Measurements from ENCODE around the gene CGB3. TPM values are rescaled to one million over a fixed set of nuclear protein-coding genes. Genes with fewer than 3 reads are reported as not detected.

The CGB3 gene
- total RNA-seq, 1 donor from 2014 or later, result not detected

DNA sequence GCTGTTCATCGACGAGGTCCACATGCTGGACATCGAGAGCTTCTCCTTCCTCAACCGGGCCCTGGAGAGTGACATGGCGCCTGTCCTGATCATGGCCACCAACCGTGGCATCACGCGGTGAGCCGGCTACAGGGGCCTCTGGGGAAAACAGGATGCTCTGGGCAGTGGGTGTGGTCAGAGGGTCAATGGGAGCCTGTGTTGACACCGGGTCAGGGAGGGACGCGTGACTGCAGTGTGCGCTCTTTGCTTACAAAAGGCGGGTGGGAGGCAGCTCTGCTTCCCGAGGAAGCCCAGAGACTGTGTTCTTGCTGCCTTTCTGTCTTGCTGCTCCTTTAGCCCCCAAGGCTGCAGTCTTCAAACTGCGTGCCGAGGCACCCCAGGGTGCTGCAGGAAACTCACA is 12.9 kb downstream of the CGB3 start:
- DNase-seq (ENCODE audit: low read depth), result no peak
- H3K27me3 ChIP-seq (ENCODE audit: control insufficient read depth, insufficient read depth, low read length), result no peaks in the 10 kb centered on the region
- TF ChIP-seq, protein P1, sequence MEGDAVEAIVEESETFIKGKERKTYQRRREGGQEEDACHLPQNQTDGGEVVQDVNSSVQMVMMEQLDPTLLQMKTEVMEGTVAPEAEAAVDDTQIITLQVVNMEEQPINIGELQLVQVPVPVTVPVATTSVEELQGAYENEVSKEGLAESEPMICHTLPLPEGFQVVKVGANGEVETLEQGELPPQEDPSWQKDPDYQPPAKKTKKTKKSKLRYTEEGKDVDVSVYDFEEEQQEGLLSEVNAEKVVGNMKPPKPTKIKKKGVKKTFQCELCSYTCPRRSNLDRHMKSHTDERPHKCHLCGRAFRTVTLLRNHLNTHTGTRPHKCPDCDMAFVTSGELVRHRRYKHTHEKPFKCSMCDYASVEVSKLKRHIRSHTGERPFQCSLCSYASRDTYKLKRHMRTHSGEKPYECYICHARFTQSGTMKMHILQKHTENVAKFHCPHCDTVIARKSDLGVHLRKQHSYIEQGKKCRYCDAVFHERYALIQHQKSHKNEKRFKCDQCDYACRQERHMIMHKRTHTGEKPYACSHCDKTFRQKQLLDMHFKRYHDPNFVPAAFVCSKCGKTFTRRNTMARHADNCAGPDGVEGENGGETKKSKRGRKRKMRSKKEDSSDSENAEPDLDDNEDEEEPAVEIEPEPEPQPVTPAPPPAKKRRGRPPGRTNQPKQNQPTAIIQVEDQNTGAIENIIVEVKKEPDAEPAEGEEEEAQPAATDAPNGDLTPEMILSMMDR (IDR thresholded peaks at IDR 0.05; ENCODE audit: insufficient read depth, low read length, poor library complexity, severe bottlenecking), result no peak
- no peak overlapping the region for H3K4me3 ChIP-seq (ENCODE audit: low read depth, low read length)
- H3K36me3 ChIP-seq (ENCODE audit: control insufficient read depth, insufficient read depth, low read length), result peaks cover 2% of the 10 kb centered on the region

GRCh38 chr19:49010453-49010852 is 13.7 kb downstream of the CGB3 start:
- TF ChIP-seq, protein P1 (IDR thresholded peaks at IDR 0.05; ENCODE audit: insufficient read depth, low read length, poor library complexity, severe bottlenecking), result no peak
- DNase-seq (ENCODE audit: low read depth), result no peak
- Histone ChIP-seq H3K4me3 (ENCODE audit: low read depth, low read length) (no peak overlapping the region), H3K36me3 (ENCODE audit: control insufficient read depth, insufficient read depth, low read length) (peaks cover 2% of the 10 kb centered on the region), H3K27me3 (ENCODE audit: control insufficient read depth, insufficient read depth, low read length) (no peaks in the 10 kb centered on the region)

GRCh38 chr19:49009828-49010227 is 14.3 kb downstream of the CGB3 start:
- H3K36me3 ChIP-seq (ENCODE audit: control insufficient read depth, insufficient read depth, low read length), result peaks cover 5% of the 10 kb centered on the region
- TF ChIP-seq, protein P1 (IDR thresholded peaks at IDR 0.05; ENCODE audit: insufficient read depth, low read length, poor library complexity, severe bottlenecking), result no peak
- no peak overlapping the region for H3K4me3 ChIP-seq (ENCODE audit: low read depth, low read length)
- DNase-seq (ENCODE audit: low read depth), result no peak
- no peaks in the 10 kb centered on the region for H3K27me3 ChIP-seq (ENCODE audit: control insufficient read depth, insufficient read depth, low read length)

- DNase-seq (ENCODE audit: low read depth), result no peak
- Histone ChIP-seq H3K27me3 (ENCODE audit: control insufficient read depth, insufficient read depth, low read length) (no peaks in the 10 kb centered on the region), H3K36me3 (ENCODE audit: control insufficient read depth, insufficient read depth, low read length) (peaks cover 5% of the 10 kb centered on the region), H3K4me3 (ENCODE audit: low read depth, low read length) (no peak overlapping the region)
- TF ChIP-seq, protein P1 (IDR thresholded peaks at IDR 0.05; ENCODE audit: insufficient read depth, low read length, poor library complexity, severe bottlenecking), result no peak
Measured at GRCh38 chr19:49006905-49007304, 17.2 kb downstream of the CGB3 start.

DNA sequence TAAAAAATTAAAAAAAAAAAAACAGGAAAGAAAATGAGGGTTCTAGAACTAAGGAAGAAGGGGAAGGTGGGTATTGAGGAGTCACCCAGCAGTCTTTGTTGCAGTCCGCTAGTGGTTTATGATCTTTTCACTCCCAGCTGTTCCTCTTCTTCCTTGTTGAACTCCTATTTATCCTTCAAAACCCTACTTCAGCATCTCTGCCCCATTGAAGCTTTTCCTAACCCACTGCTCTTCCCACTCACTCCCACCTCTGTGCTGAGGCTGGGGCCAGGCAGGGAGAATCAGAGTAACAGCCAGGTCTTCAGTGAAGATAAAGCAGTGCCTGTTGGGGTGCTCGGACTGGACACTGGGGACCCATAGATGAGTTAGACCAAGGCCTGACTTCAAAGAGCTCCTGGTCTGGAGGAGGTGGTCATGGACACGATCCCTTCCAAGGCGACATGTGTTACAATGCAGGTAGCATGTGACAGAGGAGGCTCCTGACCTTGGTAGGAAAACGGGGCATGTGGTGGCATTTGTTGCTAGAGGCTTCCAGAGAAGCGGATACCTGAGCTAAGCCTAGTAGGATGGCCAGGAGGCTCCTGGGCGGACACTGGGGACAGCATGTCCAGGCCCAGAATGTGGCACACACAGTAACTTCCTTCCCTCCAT is 19.0 kb downstream of the CGB3 start:
- no peaks in the 10 kb centered on the region for H3K27me3 ChIP-seq (ENCODE audit: control insufficient read depth, insufficient read depth, low read length)
- TF ChIP-seq, protein P1 (IDR thresholded peaks at IDR 0.05; ENCODE audit: insufficient read depth, low read length, poor library complexity, severe bottlenecking), result no peak
- no peak overlapping the region for H3K4me3 ChIP-seq (ENCODE audit: low read depth, low read length)
- H3K36me3 ChIP-seq (ENCODE audit: control insufficient read depth, insufficient read depth, low read length), result peaks cover 4% of the 10 kb centered on the region
- no peak for DNase-seq (ENCODE audit: low read depth)

GRCh38 chr19:49004133-49004532 is 20.0 kb downstream of the CGB3 start:
- TF ChIP-seq, protein P1 (IDR thresholded peaks at IDR 0.05; ENCODE audit: insufficient read depth, low read length, poor library complexity, severe bottlenecking), result no peak
- Histone ChIP-seq H3K4me3 (ENCODE audit: low read depth, low read length) (no peak overlapping the region), H3K36me3 (ENCODE audit: control insufficient read depth, insufficient read depth, low read length) (peaks cover 4% of the 10 kb centered on the region), H3K27me3 (ENCODE audit: control insufficient read depth, insufficient read depth, low read length) (no peaks in the 10 kb centered on the region)
- DNase-seq (ENCODE audit: low read depth), result no peak
